Ramos (cell line): ENCODE measurements around the gene MUC4.
"Not testable (repeated sequence)": the region's sequence is repeated elsewhere in the genome, so short reads cannot be mapped to it uniquely, and the experiment has no call there.

ENCODE experiments used
- in situ Hi-C: fragments of 300-500 bp; cut with MboI; formaldehyde crosslinking; loops from one replicate; pipeline ENCODE4 v1.14.3; 2022; ENCODE audit warnings: low sequenced_read_pairs; ENCODE audit not compliant: unreplicated experiment

The MUC4 gene

GRCh38 chr3:195796795-195797194 lies 14.9 kb downstream of the MUC4 start:
- in situ Hi-C loops: no loop called here

GRCh38 chr3:195794708-195795107 lies 17.0 kb downstream of the MUC4 start:
- in situ Hi-C loops: no loop called here

GRCh38 chr3:195792621-195793020 lies 19.1 kb downstream of the MUC4 start:
- in situ Hi-C loops: not testable (repeated sequence)

GRCh38 chr3:195790901-195791300 lies 20.8 kb downstream of the MUC4 start:
- in situ Hi-C loops: no loop called here

GRCh38 chr3:195788711-195789581 lies 22.8 kb downstream of the MUC4 start:
- in situ Hi-C loops: no loop called here

GRCh38 chr3:195785781-195786405 lies 25.8 kb downstream of the MUC4 start:
- in situ Hi-C loops: not testable (repeated sequence)

GRCh38 chr3:195784031-195784430 lies 27.7 kb downstream of the MUC4 start:
- in situ Hi-C loops: not testable (repeated sequence)

GRCh38 chr3:195781236-195781635 lies 30.5 kb downstream of the MUC4 start:
- in situ Hi-C loops: not testable (repeated sequence)

GRCh38 chr3:195777975-195778374 lies 33.8 kb downstream of the MUC4 start:
- in situ Hi-C loops: no loop called here

- in situ Hi-C loops: no loop called here
These were observed 36.8 kb downstream of the MUC4 start for GRCh38 chr3:195774917-195775316.

- in situ Hi-C loops: no loop called here
These were observed 37.7 kb downstream of the MUC4 start for GRCh38 chr3:195773956-195774537.

- in situ Hi-C loops: no loop called here
These were observed 40.0 kb downstream of the MUC4 start for GRCh38 chr3:195771646-195772300.

- in situ Hi-C loops: not testable (repeated sequence)
These were observed 40.7 kb downstream of the MUC4 start for GRCh38 chr3:195770841-195771645.

- in situ Hi-C loops: no loop called here
These were observed 41.5 kb downstream of the MUC4 start for GRCh38 chr3:195770081-195770840.

GRCh38 chr3:195769551-195769950 lies 42.2 kb downstream of the MUC4 start:
- in situ Hi-C loops: no loop called here

GRCh38 chr3:195768831-195769303 lies 42.9 kb downstream of the MUC4 start:
- in situ Hi-C loops: no loop called here

- in situ Hi-C loops: no loop called here
These were observed 43.3 kb downstream of the MUC4 start for GRCh38 chr3:195768414-195768813.

- in situ Hi-C loops: no loop called here
These were observed 43.9 kb downstream of the MUC4 start for GRCh38 chr3:195767792-195768191.

GRCh38 chr3:195766671-195767070 lies 45.1 kb downstream of the MUC4 start:
- in situ Hi-C loops: no loop called here
